Mucosa of rectum (tissue), 2 donors: ENCODE measurements around the gene EFL1.

Source experiments
- H3K27ac ChIP-seq, 2 donors: one replicate each; pipeline ENCODE4 v1.7.0; 2013; ENCODE audit warnings: inconsistent platforms in 2 of 2, low read depth in 2 of 2, low read length in 2 of 2
- H3K27me3 ChIP-seq, 2 donors: one replicate each; pipeline ENCODE4 v1.7.0; 2013; ENCODE audit warnings: low read length in 2 of 2; ENCODE audit not compliant: control insufficient read depth in 2 of 2, insufficient read depth in 2 of 2
- H3K36me3 ChIP-seq, 2 donors: one replicate each; pipeline ENCODE4 v1.7.0; 2013; ENCODE audit warnings: low read length in 2 of 2; ENCODE audit not compliant: control insufficient read depth in 2 of 2, insufficient read depth in 2 of 2
- H3K4me1 ChIP-seq, 2 donors: one replicate each; pipeline ENCODE4 v1.7.0; 2013; ENCODE audit warnings: low read length in 2 of 2, mild to moderate bottlenecking in 1 of 2; ENCODE audit not compliant: control insufficient read depth in 2 of 2, insufficient read depth in 2 of 2
- H3K4me3 ChIP-seq, 2 donors: one replicate each; pipeline ENCODE4 v1.7.0; 2013; ENCODE audit warnings: low read length in 2 of 2
- H3K9ac ChIP-seq, 2 donors: one replicate each; pipeline ENCODE4 v1.7.0; 2013; ENCODE audit warnings: low read length in 2 of 2, low read depth in 1 of 2, mild to moderate bottlenecking in 1 of 2
- H3K9me3 ChIP-seq, 2 donors: one replicate each; pipeline ENCODE4 v1.7.0; 2013; ENCODE audit warnings: low read length in 2 of 2; ENCODE audit not compliant: control insufficient read depth in 2 of 2
- donor health status: healthy.
- donor health status: Normal muscosa, but diverticular disease.

The EFL1 gene

DNA sequence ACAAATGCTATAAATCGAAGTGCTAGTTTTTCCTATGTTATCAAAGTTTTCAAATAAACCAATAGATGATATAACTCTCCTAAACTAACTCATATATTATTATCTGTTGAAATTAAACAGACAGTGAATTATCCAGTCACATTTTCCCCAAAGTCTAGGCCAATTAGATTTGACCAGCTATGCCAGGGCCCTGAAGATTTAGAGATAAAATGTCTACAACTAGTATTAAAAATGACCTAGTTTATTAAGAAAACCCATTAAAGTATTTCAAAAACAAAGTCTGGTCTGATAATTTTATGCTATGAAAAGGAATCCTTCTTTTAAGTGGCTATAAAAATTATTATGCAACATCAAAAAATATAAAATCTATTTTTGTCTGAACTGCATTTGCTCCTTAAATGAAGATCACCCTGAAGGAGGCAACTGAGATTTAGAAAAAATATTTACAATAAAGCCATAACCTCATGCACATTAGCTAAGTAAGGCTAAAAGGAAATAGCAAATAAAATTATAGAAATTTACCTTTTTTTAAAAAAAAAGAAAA, 133.3 kb downstream of the EFL1 start:
- H3K27me3 ChIP-seq: no peaks in the 10 kb centered on the region
- H3K36me3 ChIP-seq: peaks cover 15 to 36% of the 10 kb centered on the region in 2 donors
- no peak overlapping the region for H3K4me3 ChIP-seq
- H3K9ac ChIP-seq: no peak overlapping the region
- H3K4me1 ChIP-seq: no peaks in the 10 kb centered on the region
- no peaks in the 10 kb centered on the region for H3K9me3 ChIP-seq
- no peak overlapping the region for H3K27ac ChIP-seq

DNA sequence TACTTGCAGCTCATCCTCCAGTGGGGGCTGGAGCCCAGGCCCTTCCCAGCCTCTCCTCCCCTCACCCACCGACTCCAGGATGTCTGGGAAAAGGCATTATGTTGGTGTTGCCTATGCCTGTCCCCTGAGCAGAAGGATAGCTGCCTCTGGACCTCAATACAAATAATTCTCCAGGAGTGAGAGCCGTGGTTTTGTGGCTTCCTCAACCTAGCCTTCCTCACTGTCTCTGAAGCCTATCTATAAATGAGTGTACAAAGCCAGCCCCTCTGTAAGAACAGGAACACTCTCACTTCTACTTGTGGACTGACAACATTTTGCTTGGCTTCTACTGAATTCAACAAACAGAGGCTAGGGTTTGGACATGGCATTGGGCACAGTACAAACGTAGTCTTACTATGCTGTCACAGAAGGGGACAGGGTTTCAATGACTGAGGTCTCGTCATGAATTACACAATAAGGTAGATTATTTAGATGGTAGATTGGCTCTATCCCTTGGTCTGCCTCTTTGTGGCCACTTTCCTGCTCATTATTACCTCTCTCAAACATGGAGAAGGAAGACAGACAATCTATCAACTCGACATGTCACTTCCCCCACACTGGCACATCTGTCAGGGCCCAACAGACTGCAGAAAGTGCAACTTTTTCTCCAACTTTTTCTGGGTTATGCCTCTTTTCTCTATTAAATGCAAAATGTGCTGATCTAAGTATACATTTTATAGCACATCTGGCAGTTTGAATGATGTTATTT, 134.0 kb downstream of the EFL1 start:
- Histone ChIP-seq H3K4me1 (no peaks in the 10 kb centered on the region), H3K27ac (no peak overlapping the region)

DNA sequence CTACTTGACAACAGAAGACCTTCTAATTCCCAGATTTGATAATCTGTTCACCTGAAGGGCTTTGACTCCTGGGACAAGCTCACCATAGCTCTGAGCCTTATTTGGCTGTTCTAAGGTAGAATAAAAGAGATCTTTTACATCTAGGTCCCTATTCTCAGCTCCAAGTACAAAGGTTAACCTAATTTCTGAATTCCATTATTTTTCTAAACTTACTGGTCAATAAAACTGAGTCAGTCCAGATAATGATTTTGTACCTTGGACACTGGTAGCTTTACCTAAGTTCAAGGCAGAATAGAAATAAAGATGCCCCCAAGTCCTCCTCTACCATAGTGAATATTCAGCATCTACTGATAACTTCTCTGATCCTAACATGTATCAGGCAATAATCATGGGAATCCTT, 135.0 kb downstream of the EFL1 start:
- Histone ChIP-seq H3K36me3 (peaks cover 15 to 30% of the 10 kb centered on the region in 2 donors), H3K27ac (no peak overlapping the region), H3K27me3 (no peaks in the 10 kb centered on the region), H3K4me1 (no peaks in the 10 kb centered on the region), H3K9me3 (no peaks in the 10 kb centered on the region), H3K9ac (no peak overlapping the region), H3K4me3 (no peak overlapping the region)

More for the DNA sequence above, 134.0 kb downstream of the EFL1 start:
- H3K9ac ChIP-seq: no peak overlapping the region
- no peak overlapping the region for H3K4me3 ChIP-seq
- no peaks in the 10 kb centered on the region for H3K9me3 ChIP-seq
- no peaks in the 10 kb centered on the region for H3K27me3 ChIP-seq
- peaks cover 15 to 32% of the 10 kb centered on the region in 2 donors for H3K36me3 ChIP-seq

DNA sequence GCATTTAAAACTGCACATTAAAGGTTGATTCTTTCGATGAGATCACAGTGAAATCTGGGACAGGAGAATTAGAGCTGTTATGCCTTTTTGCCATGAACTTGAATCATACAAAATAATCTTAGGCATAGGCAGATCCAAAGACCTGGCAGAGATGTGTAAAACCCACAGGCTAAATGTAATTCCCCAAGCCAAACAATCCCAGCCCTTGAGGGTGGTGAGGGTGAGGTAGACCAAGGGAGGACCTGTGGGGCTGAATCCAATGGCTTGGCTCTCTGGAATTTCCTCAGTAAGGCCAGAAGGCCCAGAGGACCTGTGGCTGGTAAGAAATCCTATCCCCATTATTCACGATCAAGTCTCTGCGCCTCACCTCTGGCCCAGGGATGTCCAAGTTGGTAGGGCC, 136.2 kb downstream of the EFL1 start:
- Histone ChIP-seq H3K27me3 (no peaks in the 10 kb centered on the region), H3K9ac (no peak overlapping the region), H3K27ac (no peak overlapping the region), H3K36me3 (peaks cover 12 to 24% of the 10 kb centered on the region in 2 donors), H3K4me1 (no peaks in the 10 kb centered on the region), H3K9me3 (no peaks in the 10 kb centered on the region), H3K4me3 (no peak overlapping the region)

DNA sequence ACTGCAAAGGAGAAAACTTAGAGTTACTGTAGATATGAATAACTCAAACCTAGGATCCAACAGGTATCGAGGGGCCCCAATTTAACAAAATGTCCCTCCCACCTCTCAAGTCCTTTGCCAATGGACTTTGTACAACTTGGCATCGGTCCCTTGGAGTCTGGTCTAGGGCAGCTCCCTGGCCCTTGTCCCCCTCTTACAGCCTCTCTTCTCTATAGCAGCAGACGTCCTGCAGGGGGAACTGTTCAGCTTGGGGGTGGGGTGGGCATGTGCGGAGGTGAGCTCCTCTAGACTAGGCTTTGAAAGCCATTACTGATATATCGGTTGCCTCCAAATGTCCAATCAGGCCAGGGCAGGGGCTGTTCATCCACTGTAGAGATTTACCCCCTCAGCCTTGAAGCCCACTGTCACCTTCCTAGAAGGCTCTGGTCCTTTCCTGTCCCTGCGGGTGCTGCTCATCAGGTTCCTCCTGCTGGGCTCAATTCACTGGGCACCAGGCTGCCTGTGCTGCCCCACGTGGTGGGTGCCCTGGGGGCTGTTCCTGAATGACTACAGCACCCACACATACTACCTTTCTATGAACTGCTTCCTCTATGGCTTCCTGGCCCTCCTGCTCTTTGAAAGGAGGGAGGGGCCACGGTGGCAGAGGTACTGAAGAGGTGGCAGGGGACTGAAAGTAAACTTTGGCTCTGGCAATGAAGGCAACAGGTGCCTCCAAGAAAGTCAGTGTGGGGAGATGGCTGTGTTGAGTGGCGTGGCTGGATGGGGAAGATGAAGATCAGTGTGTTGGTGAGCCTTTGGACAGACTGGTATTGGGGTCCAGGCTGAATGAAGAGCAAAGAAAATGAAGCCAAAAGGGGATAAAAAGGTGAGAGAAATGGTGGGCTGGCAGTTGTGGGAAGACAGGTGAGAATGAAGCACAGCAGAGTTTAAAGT, 137.9 kb downstream of the EFL1 start:
- no peak overlapping the region for H3K9ac ChIP-seq
- peaks cover 7 to 15% of the 10 kb centered on the region in 2 donors for H3K36me3 ChIP-seq
- no peak overlapping the region for H3K27ac ChIP-seq
- H3K9me3 ChIP-seq: no peaks in the 10 kb centered on the region
- no peak overlapping the region for H3K4me3 ChIP-seq
- H3K4me1 ChIP-seq: no peaks in the 10 kb centered on the region
- H3K27me3 ChIP-seq: no peaks in the 10 kb centered on the region

DNA sequence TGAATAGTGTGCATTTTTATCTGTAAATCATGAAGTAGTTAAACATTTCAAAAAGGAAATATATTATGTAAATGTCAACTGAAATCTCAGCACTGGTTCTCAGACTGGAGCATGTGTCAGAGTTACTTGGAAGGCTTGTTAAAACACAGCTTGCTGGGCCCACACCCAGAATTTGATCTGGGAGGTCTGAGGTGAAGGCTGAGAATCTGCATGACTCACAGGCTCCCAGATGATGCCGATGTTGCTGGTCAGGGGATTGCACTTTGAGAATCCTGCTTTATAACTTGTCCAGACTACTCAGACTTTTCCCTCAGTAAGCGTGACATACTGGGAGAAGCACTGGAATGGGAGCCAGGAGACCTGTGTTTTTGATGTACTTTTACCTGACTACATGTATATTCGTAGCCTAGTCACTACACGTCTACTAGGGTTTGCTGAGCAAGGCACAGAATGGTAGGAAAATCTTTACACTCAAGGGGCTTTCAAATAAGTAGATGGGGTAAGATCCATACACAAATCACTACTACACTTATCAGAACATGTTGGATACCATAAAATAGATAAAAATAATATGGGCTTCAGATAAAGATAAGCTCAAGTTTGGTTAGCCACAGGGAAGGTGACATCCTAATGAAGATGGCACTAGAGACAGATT, 139.7 kb downstream of the EFL1 start:
- H3K4me3 ChIP-seq: no peak overlapping the region
- H3K27me3 ChIP-seq: no peaks in the 10 kb centered on the region
- no peaks in the 10 kb centered on the region for H3K9me3 ChIP-seq
- H3K9ac ChIP-seq: no peak overlapping the region
- H3K36me3 ChIP-seq: peaks cover 0 to 8% of the 10 kb centered on the region in 2 donors
- no peaks in the 10 kb centered on the region for H3K4me1 ChIP-seq
- H3K27ac ChIP-seq: no peak overlapping the region

DNA sequence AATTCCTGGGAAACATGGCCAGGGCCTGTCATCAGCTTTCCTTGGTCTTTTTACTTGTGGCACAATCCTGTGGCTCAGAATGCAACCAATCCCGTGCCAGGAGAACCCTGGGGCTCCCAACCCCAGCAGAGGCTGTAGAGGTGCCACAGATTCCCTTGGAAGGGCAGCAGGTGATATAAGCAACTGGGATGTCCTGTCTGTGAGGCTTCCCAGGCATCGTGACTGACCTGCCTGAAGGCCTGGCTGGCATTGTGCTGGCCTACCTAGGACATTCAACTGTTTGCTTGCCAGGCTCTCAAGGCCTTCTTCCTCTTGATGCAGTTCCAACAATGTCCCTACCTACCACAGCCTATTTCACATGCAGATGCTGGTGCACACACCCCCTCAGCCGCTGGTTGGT, 144.5 kb downstream of the EFL1 start:
- H3K27me3 ChIP-seq: no peaks in the 10 kb centered on the region
- H3K36me3 ChIP-seq: peaks cover 0 to 5% of the 10 kb centered on the region in 2 donors
- H3K9me3 ChIP-seq: no peaks in the 10 kb centered on the region
- no peak overlapping the region for H3K27ac ChIP-seq
- H3K9ac ChIP-seq: no peak overlapping the region
- H3K4me1 ChIP-seq: no peaks in the 10 kb centered on the region
- H3K4me3 ChIP-seq: no peak overlapping the region

DNA sequence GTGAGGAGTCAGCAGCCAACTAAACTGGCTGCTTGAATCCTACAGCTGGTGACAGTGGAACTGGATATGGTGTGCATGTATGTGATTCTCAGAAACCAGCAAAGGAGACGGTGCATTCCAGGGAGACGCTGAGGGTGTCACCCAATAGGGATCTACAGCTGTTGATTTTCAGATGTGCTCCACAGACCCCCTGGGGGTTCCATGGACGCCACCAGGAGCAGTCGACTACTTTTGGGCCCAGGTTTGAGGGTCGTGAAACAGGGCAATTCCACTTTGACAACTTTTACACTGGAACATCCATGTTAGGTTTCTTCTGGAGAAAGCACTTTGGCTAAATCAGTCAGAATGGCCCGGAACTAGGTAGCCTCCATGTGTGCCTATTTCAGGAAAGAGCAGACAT, 145.2 kb downstream of the EFL1 start:
- no peaks in the 10 kb centered on the region for H3K27me3 ChIP-seq
- peaks cover 0 to 2% of the 10 kb centered on the region in 2 donors for H3K36me3 ChIP-seq
- H3K27ac ChIP-seq: no peak overlapping the region
- no peak overlapping the region for H3K9ac ChIP-seq
- no peak overlapping the region for H3K4me3 ChIP-seq
- H3K4me1 ChIP-seq: no peaks in the 10 kb centered on the region
- H3K9me3 ChIP-seq: no peaks in the 10 kb centered on the region

DNA sequence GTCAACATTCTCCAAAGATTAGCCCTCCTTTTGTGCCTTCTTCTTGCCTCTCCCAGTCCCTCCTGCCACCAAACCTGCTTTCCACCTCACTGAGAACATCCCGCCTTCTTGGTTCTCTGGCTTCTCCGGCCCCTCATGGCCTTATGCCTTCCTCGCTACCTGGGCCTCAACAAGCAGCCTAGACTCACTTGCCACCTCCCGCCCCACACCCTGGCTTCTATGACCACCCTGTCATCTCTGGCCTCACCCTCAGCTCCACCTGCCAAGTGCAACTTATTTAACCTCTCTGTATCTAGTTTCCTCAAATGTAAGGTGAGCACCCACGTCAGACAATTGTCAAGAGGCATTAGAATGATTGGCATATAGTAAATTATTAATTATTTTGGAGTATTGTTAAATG, 147.9 kb downstream of the EFL1 start:
- Histone ChIP-seq H3K4me1 (no peaks in the 10 kb centered on the region), H3K27ac (no peak overlapping the region), H3K36me3 (no peaks in the 10 kb centered on the region), H3K9me3 (no peaks in the 10 kb centered on the region), H3K9ac (no peak overlapping the region), H3K4me3 (no peak overlapping the region), H3K27me3 (no peaks in the 10 kb centered on the region)
